HCT116 (cell line): ENCODE results near the gene LZTS3. TPM values are rescaled to one million over a fixed set of nuclear protein-coding genes. Genes with fewer than 3 reads are reported as not detected.
"Not testable (repeated sequence)": the region's sequence is repeated elsewhere in the genome, so short reads cannot be mapped to it uniquely, and the experiment has no call there.

Experiments
- ATAC-seq: fragments of 200-7000 bp; cut with Tn5 transposase; 2 replicates; pipeline ENCODE4 v1.9.1; 2020; ENCODE audit warnings: mild to moderate bottlenecking, moderate library complexity
- BruUV-seq: library from RNA; stranded (reverse); fragments of 400-500 nt; replicated peaks from 2 replicates; lab custom pipeline; 2021; lab: Mats Ljungman, UMichigan
- CTCF ChIA-PET: fragments of 300-600 bp; sonication (Branson Sonifier 250); formaldehyde crosslinking; loops from one replicate; lab custom pipeline; 2021; ENCODE audit warnings: antibody characterized with exemption; lab: Charles Lee
- POLR2A ChIA-PET: fragments of 300-600, 350-600 bp; sonication (Branson Sonifier 250); formaldehyde crosslinking; loops from one replicate; lab custom pipeline; 2021; ENCODE audit warnings: antibody characterized with exemption; lab: Charles Lee
- RAD21 ChIA-PET, 2 experiments: fragments of 300-600 bp; sonication (Branson Sonifier 250); formaldehyde crosslinking; loops; one replicate each; lab custom pipeline; 2023; ENCODE audit warnings: low total read pairs in 2 of 2; ENCODE audit not compliant: uncharacterized antibody in 2 of 2, unreplicated experiment in 2 of 2, low non-redundant PET in 1 of 2; lab: Charles Lee
- DNase-seq: peaks from one replicate; pipeline ENCODE4 v3.0.0-alpha.2; 2010; ENCODE audit warnings: low read depth, low spot score
- H2AFZ ChIP-seq: fragments of 200-600 bp; shearing (Covaris generic), sonication (generic); 2 replicates; pipeline ENCODE4 v1.6.1; 2017; ENCODE audit warnings: low read depth, mixed run types, mixed read lengths, antibody characterized with exemption, low read length; ENCODE audit not compliant: poor library complexity, severe bottlenecking
- H3K27ac ChIP-seq: 2 replicates; pipeline ENCODE4 v1.5.1; 2012; ENCODE audit warnings: low read depth, low read length
- H3K27me3 ChIP-seq: fragments of 200-600 bp; sonication (generic); 2 replicates; pipeline ENCODE4 v1.6.1; 2016; ENCODE audit warnings: mixed run types, low read length, mixed read lengths; ENCODE audit not compliant: insufficient read depth
- H3K36me3 ChIP-seq, 2 experiments: fragments of 200-500 bp in 1 of 2; fragments of 200-600 bp in 1 of 2; sonication (Bioruptor generic) in 1 of 2; sonication (generic) in 1 of 2; 2 replicates each; pipeline versions ENCODE4 v1.5.1 to v1.6.1; 2014 to 2016; ENCODE audit warnings: low read length in 2 of 2, inconsistent platforms in 1 of 2, mixed read lengths in 1 of 2, mixed run types in 1 of 2; ENCODE audit not compliant: insufficient read depth in 2 of 2, control insufficient read depth in 1 of 2
- H3K4me1 ChIP-seq, 2 experiments: fragments of 200-600 bp in 1 of 2; sonication (generic) in 1 of 2; 2 replicates each; pipeline versions ENCODE4 v1.5.1 to v1.6.1; 2012 to 2017; ENCODE audit warnings: low read length in 2 of 2, inconsistent platforms in 1 of 2, mild to moderate bottlenecking in 1 of 2, mixed read lengths in 1 of 2, mixed run types in 1 of 2, moderate library complexity in 1 of 2; ENCODE audit not compliant: insufficient read depth in 2 of 2, control insufficient read depth in 1 of 2
- H3K4me2 ChIP-seq: fragments of 200-600 bp; sonication (generic); 2 replicates; pipeline ENCODE4 v1.6.1; 2017; ENCODE audit warnings: mixed run types, low read length, mixed read lengths
- H3K4me3 ChIP-seq, 2 experiments: fragments of 200-600 bp in 1 of 2; sonication (generic) in 1 of 2; replicated peaks in 1 of 2; 2 replicates each; pipeline ENCODE4 v1.5.1; 2011 to 2016; ENCODE audit warnings: low read length in 2 of 2, control low read depth in 1 of 2, low read depth in 1 of 2, mild to moderate bottlenecking in 1 of 2, mixed read lengths in 1 of 2, mixed run types in 1 of 2
- H3K79me2 ChIP-seq: fragments of 200-600 bp; sonication (generic); 2 replicates; pipeline ENCODE4 v1.6.1; 2017; ENCODE audit warnings: mild to moderate bottlenecking, mixed run types, low read length, moderate library complexity, mixed read lengths; ENCODE audit not compliant: insufficient read depth
- H3K9ac ChIP-seq: fragments of 200-600 bp; sonication (generic); 2 replicates; pipeline ENCODE4 v1.6.1; 2016; ENCODE audit warnings: low read length, mixed read lengths
- H3K9me2 ChIP-seq: fragments of 200-600 bp; sonication (generic), shearing (Covaris generic); 2 replicates; pipeline ENCODE4 v1.6.1; 2017; ENCODE audit warnings: mixed run types, mild to moderate bottlenecking, moderate library complexity; ENCODE audit not compliant: insufficient read depth
- H3K9me3 ChIP-seq, 2 experiments: fragments of 200-500 bp in 1 of 2; fragments of 200-600 bp in 1 of 2; sonication (Bioruptor generic) in 1 of 2; sonication (generic) in 1 of 2; 2 replicates each; pipeline ENCODE4 v1.6.1; 2014 to 2017; ENCODE audit warnings: low read length in 2 of 2, mixed read lengths in 2 of 2, inconsistent platforms in 1 of 2, low read depth in 1 of 2, mild to moderate bottlenecking in 1 of 2, mixed run types in 1 of 2, moderate library complexity in 1 of 2; ENCODE audit not compliant: control insufficient read depth in 1 of 2, insufficient read depth in 1 of 2
- H4K20me1 ChIP-seq: fragments of 200-600 bp; sonication (generic), shearing (Covaris generic); 2 replicates; pipeline ENCODE4 v1.6.1; 2017; ENCODE audit warnings: mixed run types, mild to moderate bottlenecking, moderate library complexity; ENCODE audit not compliant: insufficient read depth
- CBX3 ChIP-seq: IDR thresholded peaks from 2 replicates; pipeline ENCODE4 v1.6.1; 2012; ENCODE audit warnings: low read depth
- CEBPB ChIP-seq: IDR thresholded peaks from 2 replicates; pipeline ENCODE4 v1.6.1; 2012; ENCODE audit warnings: low read depth
- EGR1 ChIP-seq: IDR thresholded peaks from 2 replicates; pipeline ENCODE4 v1.6.1; 2012; ENCODE audit warnings: low read depth
- EZH2 ChIP-seq: fragments of 200-600 bp; sonication (generic); IDR thresholded peaks from 2 replicates; pipeline ENCODE4 v1.6.1; 2017; ENCODE audit warnings: antibody characterized with exemption, mixed run types
- FOSL1 ChIP-seq: IDR thresholded peaks from 2 replicates; pipeline ENCODE4 v1.6.1; 2012; ENCODE audit warnings: low read depth
- JUND ChIP-seq: IDR thresholded peaks from 2 replicates; pipeline ENCODE4 v1.6.1; 2012
- POLR2A ChIP-seq: IDR thresholded peaks from 2 replicates; pipeline ENCODE4 v1.7.0; 2011; ENCODE audit warnings: borderline replicate concordance; ENCODE audit not compliant: insufficient read depth, insufficient read length; ENCODE audit errors: extremely low read depth
- POLR2AphosphoS5 ChIP-seq: IDR thresholded peaks from 2 replicates; pipeline ENCODE4 v1.6.1; 2011; ENCODE audit warnings: mild to moderate bottlenecking, low read depth, low read length, moderate library complexity
- RAD21 ChIP-seq: IDR thresholded peaks from 2 replicates; pipeline ENCODE4 v1.6.1; 2012; ENCODE audit warnings: low read depth, mild to moderate bottlenecking
- SIN3A ChIP-seq: IDR thresholded peaks from 2 replicates; pipeline ENCODE4 v1.6.1; 2012; ENCODE audit warnings: low read depth
- SP1 ChIP-seq: IDR thresholded peaks from 2 replicates; pipeline ENCODE4 v1.6.1; 2012; ENCODE audit warnings: low read depth
- SRF ChIP-seq: IDR thresholded peaks from 2 replicates; pipeline ENCODE4 v1.6.1; 2012; ENCODE audit warnings: low read depth
- ZNF274 ChIP-seq: fragments of 200-500 bp; sonication (Bioruptor generic); IDR thresholded peaks from 2 replicates; pipeline ENCODE4 v1.6.1; 2014; ENCODE audit warnings: mild to moderate bottlenecking, low read depth, low read length, inconsistent platforms
- intact Hi-C: fragments of 100-400 bp; cut with micrococcal nuclease; formaldehyde crosslinking; loops from 2 replicates; pipeline ENCODE4 v1.10.0; 2022
- total RNA-seq: library from RNA; stranded (reverse); gene quantifications from one replicate; pipeline ENCODE4 v1.2.1, GENCODE V29; 2021; ENCODE audit not compliant: unreplicated experiment
- TF ChIP-seq, protein P1 (sequence below): IDR thresholded peaks from 2 replicates; pipeline ENCODE4 v1.6.1; 2012; ENCODE audit warnings: low read depth
- TF ChIP-seq, protein P2 (sequence below): IDR thresholded peaks from 2 replicates; pipeline ENCODE4 v1.6.1; 2012
- TF ChIP-seq, protein P3 (sequence below), 3 experiments: fragments of 200-600 bp in 1 of 3; sonication (generic) in 1 of 3; IDR thresholded peaks in 2 of 3; conservative IDR thresholded peaks in 1 of 3; 2 replicates each; pipeline ENCODE4 v1.5.1; 2012 to 2017; ENCODE audit warnings: low read depth in 2 of 3, low read length in 2 of 3, antibody characterized with exemption in 1 of 3, borderline replicate concordance in 1 of 3, control low read depth in 1 of 3, mild to moderate bottlenecking in 1 of 3, mixed read lengths in 1 of 3, mixed run types in 1 of 3, moderate library complexity in 1 of 3; ENCODE audit not compliant: insufficient read depth in 1 of 3

Gene LZTS3
- total RNA-seq, 1 experiment from 2014 or later: 5.2 TPM

DNA sequence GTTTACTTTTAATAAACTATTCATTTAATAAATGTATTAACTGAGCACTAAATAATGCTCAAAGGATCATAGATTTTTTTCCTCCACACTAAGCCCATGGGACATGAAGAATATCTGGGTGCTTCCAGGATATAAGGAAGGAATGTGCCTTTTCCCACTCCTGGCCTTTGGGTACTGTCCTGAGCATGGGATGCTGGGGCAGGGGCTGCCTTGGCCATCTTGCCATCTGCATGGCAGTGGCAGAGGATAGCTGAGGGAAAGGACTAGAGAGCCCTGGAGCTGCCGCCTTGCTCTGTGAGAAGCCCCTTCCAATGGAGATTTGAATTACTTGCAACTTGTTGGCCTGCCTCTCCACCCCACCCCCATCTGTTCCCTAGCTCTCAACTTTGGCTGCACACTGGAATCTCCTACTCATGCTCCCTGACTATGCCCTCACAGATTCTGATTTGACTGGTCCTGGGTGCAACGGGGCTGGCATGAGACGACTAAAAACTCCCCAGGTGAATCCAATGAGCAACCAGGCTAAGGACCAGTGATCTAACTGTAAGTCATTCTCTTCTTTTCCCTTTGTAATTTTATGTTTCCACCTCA, 15.6 kb upstream of the LZTS3 start:
- CTCF ChIA-PET: no interaction called here
- POLR2A ChIA-PET: no interaction called here
- Histone ChIP-seq H3K79me2 (no peaks in the 10 kb centered on the region), H3K36me3 (peaks cover 10 to 16% of the 10 kb centered on the region in 2 experiments; a peak in 3 of 4 replicates), H3K27ac (no peak overlapping the region), H3K4me1 (no peaks in the 10 kb centered on the region), H3K9me2 (no peaks in the 10 kb centered on the region), H3K9me3 (no peaks in the 10 kb centered on the region), H4K20me1 (no peaks in the 10 kb centered on the region), H3K4me3 (no peak overlapping the region), H3K4me2 (no peak overlapping the region), H3K27me3 (no peaks in the 10 kb centered on the region), H3K9ac (no peak overlapping the region), H2AFZ (no peak overlapping the region)
- TSS peak; percentile 27 for BruUV-seq
- TF ChIP-seq EGR1: no peak
- no peak for TF ChIP-seq POLR2A
- TF ChIP-seq CBX3: no peak
- TF ChIP-seq JUND: no peak
- no peak for TF ChIP-seq SIN3A
- TF ChIP-seq FOSL1: no peak
- no peak for TF ChIP-seq CEBPB
- TF ChIP-seq POLR2AphosphoS5: no peak
- TF ChIP-seq, protein P1, sequence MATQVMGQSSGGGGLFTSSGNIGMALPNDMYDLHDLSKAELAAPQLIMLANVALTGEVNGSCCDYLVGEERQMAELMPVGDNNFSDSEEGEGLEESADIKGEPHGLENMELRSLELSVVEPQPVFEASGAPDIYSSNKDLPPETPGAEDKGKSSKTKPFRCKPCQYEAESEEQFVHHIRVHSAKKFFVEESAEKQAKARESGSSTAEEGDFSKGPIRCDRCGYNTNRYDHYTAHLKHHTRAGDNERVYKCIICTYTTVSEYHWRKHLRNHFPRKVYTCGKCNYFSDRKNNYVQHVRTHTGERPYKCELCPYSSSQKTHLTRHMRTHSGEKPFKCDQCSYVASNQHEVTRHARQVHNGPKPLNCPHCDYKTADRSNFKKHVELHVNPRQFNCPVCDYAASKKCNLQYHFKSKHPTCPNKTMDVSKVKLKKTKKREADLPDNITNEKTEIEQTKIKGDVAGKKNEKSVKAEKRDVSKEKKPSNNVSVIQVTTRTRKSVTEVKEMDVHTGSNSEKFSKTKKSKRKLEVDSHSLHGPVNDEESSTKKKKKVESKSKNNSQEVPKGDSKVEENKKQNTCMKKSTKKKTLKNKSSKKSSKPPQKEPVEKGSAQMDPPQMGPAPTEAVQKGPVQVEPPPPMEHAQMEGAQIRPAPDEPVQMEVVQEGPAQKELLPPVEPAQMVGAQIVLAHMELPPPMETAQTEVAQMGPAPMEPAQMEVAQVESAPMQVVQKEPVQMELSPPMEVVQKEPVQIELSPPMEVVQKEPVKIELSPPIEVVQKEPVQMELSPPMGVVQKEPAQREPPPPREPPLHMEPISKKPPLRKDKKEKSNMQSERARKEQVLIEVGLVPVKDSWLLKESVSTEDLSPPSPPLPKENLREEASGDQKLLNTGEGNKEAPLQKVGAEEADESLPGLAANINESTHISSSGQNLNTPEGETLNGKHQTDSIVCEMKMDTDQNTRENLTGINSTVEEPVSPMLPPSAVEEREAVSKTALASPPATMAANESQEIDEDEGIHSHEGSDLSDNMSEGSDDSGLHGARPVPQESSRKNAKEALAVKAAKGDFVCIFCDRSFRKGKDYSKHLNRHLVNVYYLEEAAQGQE: no peak
- no peak for TF ChIP-seq SRF
- TF ChIP-seq EZH2: no peak
- TF ChIP-seq ZNF274: no peak
- TF ChIP-seq, protein P2, sequence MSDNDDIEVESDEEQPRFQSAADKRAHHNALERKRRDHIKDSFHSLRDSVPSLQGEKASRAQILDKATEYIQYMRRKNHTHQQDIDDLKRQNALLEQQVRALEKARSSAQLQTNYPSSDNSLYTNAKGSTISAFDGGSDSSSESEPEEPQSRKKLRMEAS: no peak
- TF ChIP-seq, protein P3, sequence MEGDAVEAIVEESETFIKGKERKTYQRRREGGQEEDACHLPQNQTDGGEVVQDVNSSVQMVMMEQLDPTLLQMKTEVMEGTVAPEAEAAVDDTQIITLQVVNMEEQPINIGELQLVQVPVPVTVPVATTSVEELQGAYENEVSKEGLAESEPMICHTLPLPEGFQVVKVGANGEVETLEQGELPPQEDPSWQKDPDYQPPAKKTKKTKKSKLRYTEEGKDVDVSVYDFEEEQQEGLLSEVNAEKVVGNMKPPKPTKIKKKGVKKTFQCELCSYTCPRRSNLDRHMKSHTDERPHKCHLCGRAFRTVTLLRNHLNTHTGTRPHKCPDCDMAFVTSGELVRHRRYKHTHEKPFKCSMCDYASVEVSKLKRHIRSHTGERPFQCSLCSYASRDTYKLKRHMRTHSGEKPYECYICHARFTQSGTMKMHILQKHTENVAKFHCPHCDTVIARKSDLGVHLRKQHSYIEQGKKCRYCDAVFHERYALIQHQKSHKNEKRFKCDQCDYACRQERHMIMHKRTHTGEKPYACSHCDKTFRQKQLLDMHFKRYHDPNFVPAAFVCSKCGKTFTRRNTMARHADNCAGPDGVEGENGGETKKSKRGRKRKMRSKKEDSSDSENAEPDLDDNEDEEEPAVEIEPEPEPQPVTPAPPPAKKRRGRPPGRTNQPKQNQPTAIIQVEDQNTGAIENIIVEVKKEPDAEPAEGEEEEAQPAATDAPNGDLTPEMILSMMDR (IDR thresholded peaks at IDR 0.05 in 2 of 3, conservative IDR thresholded peaks at IDR 0.05 in 1 of 3; ENCODE audit: borderline replicate concordance in 1 of 3, insufficient read depth in 1 of 3, low read depth in 2 of 3, low read length in 2 of 3): no peak
- no peak for TF ChIP-seq SP1
- TF ChIP-seq RAD21: no peak
- DNase-seq (no peak), ATAC-seq (no peak)
- RAD21 ChIA-PET: no interaction called here
- intact Hi-C loops: no loop called here

DNA sequence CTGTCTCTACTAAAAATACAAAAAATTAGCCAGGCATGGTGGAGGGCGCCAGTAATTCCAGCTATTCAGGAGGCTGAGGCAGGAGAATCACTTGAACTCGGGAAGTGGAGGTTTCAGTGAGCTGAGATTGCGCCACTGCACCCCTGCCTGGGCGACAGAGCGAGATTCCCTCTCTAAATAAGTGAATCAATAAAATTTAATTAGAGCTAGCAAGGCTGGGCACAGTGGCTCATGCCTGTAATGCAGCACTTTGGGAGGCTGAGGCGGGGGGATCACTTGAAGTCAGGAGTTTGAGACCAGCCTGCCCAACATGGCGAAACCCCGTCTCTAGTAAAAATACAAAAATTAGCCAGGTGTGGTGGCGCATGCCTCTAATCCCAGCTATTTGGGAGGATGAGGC, 14.5 kb upstream of the LZTS3 start:
- CTCF ChIA-PET, RAD21 ChIA-PET: not testable (repeated sequence)

More for the DNA sequence above, 14.5 kb upstream of the LZTS3 start:
- BruUV-seq, POLR2A ChIA-PET, intact Hi-C loops, H3K9me2 ChIP-seq, H3K4me3 ChIP-seq, H3K79me2 ChIP-seq, ATAC-seq, H3K27me3 ChIP-seq, H3K4me2 ChIP-seq, H3K9ac ChIP-seq, H3K4me1 ChIP-seq, H4K20me1 ChIP-seq, DNase-seq, H3K9me3 ChIP-seq, H2AFZ ChIP-seq, H3K27ac ChIP-seq: not testable (repeated sequence)
- H3K36me3 ChIP-seq: peaks cover 10 to 16% of the 10 kb centered on the region in 2 experiments; a peak in 3 of 4 replicates
